ENCODE data around the gene DLGAP4. TPM values are rescaled to one million over a fixed set of nuclear protein-coding genes. Genes with fewer than 3 reads are reported as not detected.

DLGAP4 gene
- total and polyA plus RNA-seq, 10 donors: 12.0 to 60.9 (median 45.9) TPM

DNA sequence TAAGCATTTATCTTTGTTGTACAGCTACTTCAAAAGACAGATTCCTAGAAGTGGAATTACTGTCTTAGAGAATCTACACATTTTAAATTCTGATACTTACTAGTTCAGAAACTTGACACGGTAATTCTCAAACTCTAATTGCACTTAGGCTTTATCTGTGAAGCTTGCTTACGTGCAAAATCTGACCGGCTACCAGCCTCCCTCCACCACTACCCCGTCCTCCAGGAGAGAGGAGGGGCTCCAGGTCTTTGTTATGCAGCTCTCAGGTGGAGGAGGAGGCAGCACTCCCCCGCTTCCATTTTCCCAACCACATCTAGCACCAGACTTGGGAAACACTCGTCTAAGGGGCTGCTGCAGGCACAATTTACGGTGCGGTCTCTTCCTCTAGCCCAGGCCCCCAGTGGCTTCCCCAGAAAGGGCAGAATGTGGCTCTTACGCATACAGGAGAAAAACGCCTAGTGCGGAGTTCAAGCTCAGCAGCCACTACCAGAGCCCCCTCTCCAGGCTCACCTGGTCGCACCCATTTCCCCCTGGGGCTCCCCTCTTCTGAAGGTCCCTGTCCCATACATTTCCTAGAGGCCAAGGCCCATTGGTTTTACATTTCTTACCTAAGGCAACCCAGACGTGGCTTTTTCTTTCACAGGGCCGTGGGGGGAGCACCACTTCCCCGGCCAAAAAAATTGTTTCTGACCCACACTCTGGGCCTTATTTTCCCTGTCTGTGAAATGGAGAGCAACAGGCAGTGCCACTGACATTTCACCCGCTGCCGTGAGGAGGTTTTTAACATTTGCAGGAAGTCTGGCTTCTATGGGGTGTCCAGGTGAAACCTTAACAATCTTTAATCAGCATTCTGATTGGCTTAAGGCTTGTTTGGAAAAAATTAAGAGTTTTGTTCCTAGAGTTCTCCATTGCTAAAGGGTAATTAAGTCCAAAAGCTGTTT is 265.7 kb downstream of the DLGAP4 start:
- peak overlapping the region in 1 of 8 donors; percentile 92 for H3K4me3 ChIP-seq
- H3K27me3 ChIP-seq (replicated peaks in 1 of 7): peaks cover 0 to 11% (median 0%) of the 10 kb centered on the region in 7 donors
- no peak for DNase-seq
- peak overlapping the region; percentile 91 to 97 (median 95) for H3K27ac ChIP-seq
- WGBS, 5 donors: 47 to 66% (median 57%) methylated on average over 17 of the region's 17 CpGs
- intact Hi-C loops (cut with DNase I; ENCODE audit: low total_unique reads): no loop called here
- TF ChIP-seq POLR2A (IDR thresholded peaks at IDR 0.05): no peak
- no peak for TF ChIP-seq POLR2AphosphoS5 (IDR thresholded peaks at IDR 0.05)
- TF ChIP-seq, protein P1, sequence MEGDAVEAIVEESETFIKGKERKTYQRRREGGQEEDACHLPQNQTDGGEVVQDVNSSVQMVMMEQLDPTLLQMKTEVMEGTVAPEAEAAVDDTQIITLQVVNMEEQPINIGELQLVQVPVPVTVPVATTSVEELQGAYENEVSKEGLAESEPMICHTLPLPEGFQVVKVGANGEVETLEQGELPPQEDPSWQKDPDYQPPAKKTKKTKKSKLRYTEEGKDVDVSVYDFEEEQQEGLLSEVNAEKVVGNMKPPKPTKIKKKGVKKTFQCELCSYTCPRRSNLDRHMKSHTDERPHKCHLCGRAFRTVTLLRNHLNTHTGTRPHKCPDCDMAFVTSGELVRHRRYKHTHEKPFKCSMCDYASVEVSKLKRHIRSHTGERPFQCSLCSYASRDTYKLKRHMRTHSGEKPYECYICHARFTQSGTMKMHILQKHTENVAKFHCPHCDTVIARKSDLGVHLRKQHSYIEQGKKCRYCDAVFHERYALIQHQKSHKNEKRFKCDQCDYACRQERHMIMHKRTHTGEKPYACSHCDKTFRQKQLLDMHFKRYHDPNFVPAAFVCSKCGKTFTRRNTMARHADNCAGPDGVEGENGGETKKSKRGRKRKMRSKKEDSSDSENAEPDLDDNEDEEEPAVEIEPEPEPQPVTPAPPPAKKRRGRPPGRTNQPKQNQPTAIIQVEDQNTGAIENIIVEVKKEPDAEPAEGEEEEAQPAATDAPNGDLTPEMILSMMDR (IDR thresholded peaks at IDR 0.05 in 8 of 11, conservative IDR thresholded peaks at IDR 0.05 in 3 of 11): no peak
- no peaks in the 10 kb centered on the region for H3K9me3 ChIP-seq
- H3K36me3 ChIP-seq: peaks cover 0 to under 1% (median 0%) of the 10 kb centered on the region in 6 donors
- H3K4me1 ChIP-seq: peaks cover 10 to 42% (median 39%) of the 10 kb centered on the region in 6 donors

DNA sequence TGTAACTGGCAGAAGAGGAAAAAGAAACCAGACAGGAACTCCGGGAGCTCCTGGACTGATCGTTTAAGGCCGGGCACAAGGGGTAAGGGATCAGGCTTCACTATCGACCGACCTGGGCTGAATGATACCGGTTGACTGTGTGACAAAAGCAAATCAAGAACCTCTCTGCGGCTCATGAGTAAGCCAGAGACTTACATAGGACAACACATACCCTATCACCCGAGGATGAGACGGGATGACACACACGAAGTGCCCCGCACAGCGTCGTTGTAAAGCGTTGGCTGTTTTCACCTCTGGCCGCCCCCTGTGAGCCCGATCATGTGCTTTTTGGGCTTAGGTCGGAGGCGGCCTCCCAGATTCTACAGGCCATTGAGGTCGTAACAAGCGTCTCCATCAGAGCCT is 266.6 kb downstream of the DLGAP4 start:
- H3K27me3 ChIP-seq (replicated peaks in 1 of 7): peaks cover 0 to 11% (median 0%) of the 10 kb centered on the region in 7 donors
- peaks cover 10 to 49% (median 40%) of the 10 kb centered on the region in 6 donors for H3K4me1 ChIP-seq
- TF ChIP-seq, protein P1 (IDR thresholded peaks at IDR 0.05 in 8 of 11, conservative IDR thresholded peaks at IDR 0.05 in 3 of 11): no peak
- TF ChIP-seq POLR2A (IDR thresholded peaks at IDR 0.05): no peak
- no peak for TF ChIP-seq POLR2AphosphoS5 (IDR thresholded peaks at IDR 0.05)
- peak overlapping the region; percentile 34 to 92 (median 80) for H3K4me3 ChIP-seq
- DNase-seq: no peak
- H3K9me3 ChIP-seq: no peaks in the 10 kb centered on the region
- intact Hi-C loops (cut with DNase I; ENCODE audit: low total_unique reads): no loop called here
- H3K27ac ChIP-seq: peak overlapping the region; percentile 91 to 97 (median 95)
- peaks cover 0 to 9% (median 0%) of the 10 kb centered on the region in 6 donors for H3K36me3 ChIP-seq
- 4 to 12% (median 8%) methylated on average over 14 to 20 of the region's 20 CpGs for WGBS, 5 donors

DNA sequence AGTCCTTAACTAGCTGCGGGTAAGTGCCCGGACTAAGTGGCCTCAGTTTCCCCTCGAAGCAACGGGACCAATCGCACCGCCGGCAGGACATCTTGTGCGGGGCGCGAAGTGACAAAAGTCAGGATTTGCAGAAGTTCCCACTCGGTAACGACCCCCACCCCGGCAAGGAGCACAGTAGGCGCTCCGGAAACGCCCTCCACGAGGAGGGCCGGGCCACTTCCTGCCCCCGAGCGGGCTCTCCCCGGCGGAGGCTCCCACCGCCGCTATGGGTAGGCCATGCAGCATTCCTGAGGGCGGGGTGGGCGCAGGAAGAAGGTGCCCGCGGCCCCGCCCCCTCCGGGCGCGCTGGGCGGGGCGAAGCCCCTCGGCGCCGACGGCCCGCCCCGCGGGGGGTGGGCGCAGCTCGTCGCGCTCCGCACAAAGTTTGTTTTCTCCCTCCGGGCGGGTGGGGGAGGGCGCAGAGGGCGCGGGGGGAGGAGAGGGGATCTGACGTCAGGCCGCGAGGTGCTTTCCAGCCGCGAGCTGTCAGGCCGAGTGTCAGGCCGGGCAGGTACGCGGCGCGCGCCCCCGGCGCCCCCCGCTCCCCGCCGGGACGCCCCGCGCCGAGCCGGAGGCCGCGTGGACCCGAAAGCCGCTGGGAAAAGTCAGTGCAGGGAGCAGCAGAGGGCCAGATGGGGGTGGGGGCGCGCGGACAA is 267.1 kb downstream of the DLGAP4 start, which contains the start of gene TGIF2:
Gene TGIF2, plus strand, starts transcription at position 495 of the 695 bp plus-strand sequence. CDS start 5,178 bp downstream, outside the sequence.
- no peaks in the 10 kb centered on the region for H3K9me3 ChIP-seq
- 1 to 2% (median 1%) methylated on average over 32 to 80 of the region's 80 CpGs; no CpG with 5 or more reads in 1 of the 5 donors for WGBS, 5 donors
- peaks cover 0 to 9% (median 0%) of the 10 kb centered on the region in 6 donors for H3K36me3 ChIP-seq
- intact Hi-C loops (cut with DNase I; ENCODE audit: low total_unique reads): no loop called here
- peak; percentile 96 for DNase-seq
- TF ChIP-seq POLR2AphosphoS5 (IDR thresholded peaks at IDR 0.05) (peak; percentile 80 to 92 (median 89)), POLR2A (IDR thresholded peaks at IDR 0.05) (peak in 1 of 3 donors; percentile 58)
- TF ChIP-seq, protein P1 (IDR thresholded peaks at IDR 0.05 in 8 of 11, conservative IDR thresholded peaks at IDR 0.05 in 3 of 11): no peak
- peaks cover 0 to 11% (median 0%) of the 10 kb centered on the region in 7 donors for H3K27me3 ChIP-seq (replicated peaks in 1 of 7)
- peaks cover 10 to 55% (median 40%) of the 10 kb centered on the region in 6 donors for H3K4me1 ChIP-seq
- H3K4me3 ChIP-seq: peak within 1 kb of the TSS; percentile 69 to 92 (median 82)
- H3K27ac ChIP-seq: peak within 1 kb of the TSS; percentile 91 to 97 (median 95)
